GM13976 (cell line): ENCODE measurements around the gene STK32A.
A peak's percentile ranks its signal among the peaks of the same experiment; 100 is the strongest.

Source experiments
- DNase-seq: peaks from one replicate; pipeline ENCODE4 v3.0.0; 2012; ENCODE audit warnings: low spot score
- CTCF ChIP-seq: IDR thresholded peaks from 2 replicates; pipeline ENCODE4 v1.5.1; 2012; ENCODE audit warnings: borderline replicate concordance, mild to moderate bottlenecking; ENCODE audit not compliant: insufficient read depth; ENCODE audit errors: extremely low read depth, missing control alignments, control extremely low read depth
- in situ Hi-C: fragments of 300-500 bp; cut with MboI; formaldehyde crosslinking; loops from one replicate; pipeline ENCODE4 v1.12.0; 2022; ENCODE audit warnings: low sequenced_read_pairs, mixed read lengths, inconsistent platforms; ENCODE audit not compliant: unreplicated experiment

The STK32A gene

DNA sequence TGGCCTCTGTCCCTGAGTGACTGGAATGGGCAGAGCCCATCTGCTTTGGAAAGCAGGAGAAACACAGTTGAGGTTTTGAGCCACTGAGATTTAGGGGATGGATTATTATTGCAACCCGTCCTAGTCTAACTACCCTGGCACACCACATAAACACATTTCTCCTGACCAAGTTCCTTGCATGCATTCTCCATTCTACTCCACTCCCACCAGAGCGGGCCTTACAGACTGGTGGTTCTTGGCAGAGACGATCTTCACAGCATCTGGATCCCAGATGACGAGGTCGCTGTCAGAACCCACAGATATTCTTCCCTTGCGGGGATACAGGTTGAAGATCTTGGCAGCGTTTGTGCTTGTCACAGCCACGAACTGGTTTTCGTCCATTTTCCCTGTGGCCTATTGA is 164.0 kb downstream of the STK32A start:
- TF ChIP-seq CTCF = no peak

DNA sequence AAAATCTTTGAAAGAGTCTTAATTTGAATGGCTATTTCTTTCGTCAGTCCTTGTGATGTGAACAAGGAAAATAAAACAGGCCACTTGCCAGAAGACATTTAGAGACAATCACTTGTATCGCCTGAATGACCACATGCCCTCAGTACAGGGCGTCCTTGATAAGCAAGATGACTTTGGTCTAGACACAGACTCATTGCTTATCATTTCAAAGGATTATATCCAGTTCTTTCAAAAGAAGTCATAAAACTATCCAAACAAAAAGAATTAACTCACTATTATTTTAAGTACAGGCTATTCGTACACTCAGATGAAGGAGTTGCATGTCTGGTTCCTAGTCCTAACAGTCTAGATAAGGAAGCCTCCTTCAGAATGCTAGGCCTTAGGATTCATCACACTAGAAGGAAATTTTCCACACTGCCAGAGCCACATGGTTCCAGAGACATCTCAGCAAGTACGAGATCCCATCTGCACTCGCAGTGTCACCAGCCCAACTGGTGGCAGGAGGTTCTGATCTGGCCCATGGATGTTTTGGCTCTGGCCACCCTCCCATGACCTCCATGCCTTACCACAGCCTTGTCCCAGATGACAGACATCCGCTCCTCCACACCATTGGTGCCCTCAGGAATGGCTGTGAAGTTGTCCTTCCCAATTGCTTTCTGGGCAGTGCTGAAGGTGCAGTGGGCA is 165.4 kb downstream of the STK32A start:
- in situ Hi-C loops = no loop called here
- no peak for TF ChIP-seq CTCF
- no peak for DNase-seq

More for the DNA sequence above, 164.0 kb downstream of the STK32A start:
- in situ Hi-C loops = no loop called here
- DNase-seq = no peak

DNA sequence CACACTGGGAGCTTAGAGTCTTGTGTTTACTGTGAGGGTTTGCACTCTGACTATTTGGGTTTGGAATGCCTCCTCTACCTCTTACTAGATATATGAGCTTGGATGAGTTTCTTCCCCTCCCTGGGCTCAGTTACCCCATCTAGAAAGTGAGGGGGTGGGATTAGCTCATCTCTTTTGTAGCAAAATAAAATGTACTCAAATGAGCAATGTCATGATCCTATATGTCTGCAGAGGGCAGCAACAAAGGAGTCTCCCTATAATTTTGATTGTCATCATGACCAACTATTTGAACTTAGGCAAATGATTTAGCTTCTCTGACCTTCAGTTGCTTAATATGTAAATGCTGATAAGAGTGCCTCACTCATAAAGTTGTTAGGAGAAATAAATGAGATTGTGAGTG is 166.1 kb downstream of the STK32A start:
- DNase-seq = no peak
- no peak for TF ChIP-seq CTCF
- in situ Hi-C loops = no loop called here

GRCh38 chr5:147403651-147404640 is 169.1 kb downstream of the STK32A start:
- in situ Hi-C loops = no loop called here
- peak; percentile 51 for DNase-seq
- no peak for TF ChIP-seq CTCF

DNA sequence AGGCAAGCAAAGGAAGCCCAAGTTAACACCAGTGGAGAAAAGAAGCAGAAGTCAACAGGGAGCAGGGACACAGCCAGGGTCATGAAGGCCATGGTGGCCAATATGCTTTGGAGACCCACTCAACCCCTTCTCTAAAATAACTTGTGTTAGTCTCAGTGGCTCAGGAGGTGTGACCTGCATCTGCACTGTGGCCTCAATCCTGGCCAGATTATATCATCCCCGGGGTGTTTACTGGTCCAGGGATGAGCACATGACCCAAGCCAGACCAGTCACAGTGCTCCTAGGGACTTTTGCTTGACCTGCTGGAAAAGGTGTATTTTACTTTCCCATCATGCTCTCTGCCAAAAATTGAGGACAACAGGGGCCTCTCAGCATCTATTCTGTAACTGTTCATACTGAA is 169.9 kb downstream of the STK32A start:
- no peak for DNase-seq
- in situ Hi-C loops = no loop called here
- no peak for TF ChIP-seq CTCF

DNA sequence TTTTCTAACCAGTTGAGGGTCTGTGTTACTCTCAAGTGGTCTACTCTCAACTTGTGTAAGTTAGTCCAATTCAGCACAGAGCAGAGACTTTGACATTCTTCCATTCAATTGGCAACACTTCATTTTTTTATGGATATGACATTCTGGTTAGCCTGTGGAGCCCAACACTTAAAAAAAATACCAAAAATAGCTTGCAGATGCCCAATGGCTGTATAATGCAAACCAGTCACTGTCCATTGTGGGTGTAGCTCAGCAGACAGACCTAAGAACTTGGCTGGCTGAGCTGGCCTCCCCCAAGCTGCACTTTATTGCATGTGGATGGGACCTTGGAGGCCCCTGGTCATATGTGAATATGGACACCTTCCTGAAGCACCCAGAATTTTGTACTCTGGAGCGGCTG is 171.8 kb downstream of the STK32A start:
- no peak for DNase-seq
- no peak for TF ChIP-seq CTCF
- in situ Hi-C loops = no loop called here
